Skeletal muscle tissue (tissue), 4 donors: Measurements from ENCODE around the gene BIN2. TPM values are rescaled to one million over a fixed set of nuclear protein-coding genes. Genes with fewer than 3 reads are reported as not detected.

Experiments used
- H3K27ac ChIP-seq: one replicate; pipeline ENCODE4 v1.7.0; 2013; ENCODE audit warnings: mild to moderate bottlenecking, low read depth, low read length, inconsistent platforms
- H3K27me3 ChIP-seq, 3 donors: one replicate each; pipeline ENCODE4 v1.7.0; 2013; ENCODE audit warnings: low read length in 3 of 3; ENCODE audit not compliant: control insufficient read depth in 3 of 3, insufficient read depth in 3 of 3
- H3K36me3 ChIP-seq, 3 donors: one replicate each; pipeline ENCODE4 v1.7.0; 2013; ENCODE audit warnings: low read length in 3 of 3; ENCODE audit not compliant: control insufficient read depth in 3 of 3, insufficient read depth in 3 of 3
- H3K4me1 ChIP-seq, 3 donors: one replicate each; pipeline ENCODE4 v1.7.0; 2013; ENCODE audit warnings: low read length in 3 of 3, mild to moderate bottlenecking in 3 of 3; ENCODE audit not compliant: control insufficient read depth in 3 of 3, insufficient read depth in 3 of 3
- H3K4me3 ChIP-seq, 3 donors: one replicate each; pipeline ENCODE4 v1.7.0; 2013; ENCODE audit warnings: low read length in 3 of 3
- H3K9ac ChIP-seq, 3 donors: one replicate each; pipeline ENCODE4 v1.7.0; 2013; ENCODE audit warnings: low read length in 3 of 3, mild to moderate bottlenecking in 3 of 3, moderate library complexity in 2 of 3, low read depth in 1 of 3
- H3K9me3 ChIP-seq, 3 donors: one replicate each; pipeline ENCODE4 v1.7.0; 2013; ENCODE audit warnings: low read length in 3 of 3; ENCODE audit not compliant: control insufficient read depth in 3 of 3
- total RNA-seq: library from RNA; depleted of rRNA; stranded (reverse); fragments of >200 nt; gene quantifications from one replicate; pipeline ENCODE4 v1.2.3, GENCODE V29; 2014
- donor health status: Osteomylitis.

BIN2 gene
- total RNA-seq, 1 donor from 2014 or later: 3.1 TPM

DNA sequence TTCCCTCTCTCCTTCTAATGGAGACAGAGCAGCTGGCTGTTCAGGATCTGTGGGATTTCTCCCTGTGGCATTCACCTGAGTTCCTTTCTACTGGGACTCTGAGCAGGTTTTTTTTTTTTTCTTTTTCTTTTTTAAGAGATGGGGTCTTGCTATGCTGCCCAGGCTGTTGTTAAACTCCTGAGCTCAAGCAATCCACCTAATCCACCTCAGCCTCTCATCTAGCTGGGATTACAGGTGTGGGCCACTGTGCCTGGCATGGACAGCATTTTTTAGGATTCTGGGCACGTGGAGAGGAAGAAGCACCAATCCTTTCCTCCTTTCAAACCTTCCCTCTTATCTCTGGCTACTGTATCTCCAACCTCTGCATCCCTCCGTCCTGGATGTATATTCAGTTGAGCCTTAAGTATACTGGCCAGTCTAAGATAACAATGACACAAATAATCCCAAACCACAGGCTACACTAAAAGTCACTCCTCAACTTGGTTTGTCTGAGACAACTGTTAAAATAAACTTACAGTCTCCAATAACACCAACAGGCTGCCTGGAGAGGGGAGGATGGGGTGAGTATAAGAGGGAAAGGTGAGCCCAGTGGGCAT, 38.9 kb upstream of the BIN2 start:
- no peaks in the 10 kb centered on the region for H3K9me3 ChIP-seq
- peaks cover 0 to 3% (median 0%) of the 10 kb centered on the region in 3 donors for H3K27me3 ChIP-seq
- H3K9ac ChIP-seq: no peak overlapping the region
- H3K36me3 ChIP-seq: no peaks in the 10 kb centered on the region
- no peak overlapping the region for H3K4me3 ChIP-seq
- H3K4me1 ChIP-seq: no peaks in the 10 kb centered on the region
- H3K27ac ChIP-seq: no peak overlapping the region

DNA sequence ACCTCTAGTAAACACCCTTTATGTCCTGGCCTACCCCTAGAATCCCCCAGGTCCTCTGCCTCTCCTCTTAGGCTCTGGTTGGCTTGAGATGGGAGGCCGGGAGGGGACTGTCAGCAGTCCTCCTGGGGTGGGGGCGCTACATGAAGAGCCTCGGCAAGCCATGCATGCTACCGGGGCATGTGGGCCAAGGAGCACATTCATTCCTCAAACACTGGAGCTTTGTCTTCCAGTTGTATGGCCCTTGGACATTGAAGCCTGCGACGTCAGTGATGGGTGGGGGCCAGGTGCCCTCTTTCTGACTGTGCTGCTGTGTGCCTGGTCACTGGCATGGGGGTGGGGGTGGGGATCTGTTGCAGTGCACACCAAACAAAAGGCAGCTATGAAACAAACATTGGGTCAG, 38.3 kb upstream of the BIN2 start:
- H3K36me3 ChIP-seq: no peaks in the 10 kb centered on the region
- no peak overlapping the region for H3K27ac ChIP-seq
- no peak overlapping the region for H3K9ac ChIP-seq
- peaks cover 0 to 3% (median 0%) of the 10 kb centered on the region in 3 donors for H3K27me3 ChIP-seq
- H3K4me1 ChIP-seq: no peaks in the 10 kb centered on the region
- H3K4me3 ChIP-seq: no peak overlapping the region
- no peaks in the 10 kb centered on the region for H3K9me3 ChIP-seq

DNA sequence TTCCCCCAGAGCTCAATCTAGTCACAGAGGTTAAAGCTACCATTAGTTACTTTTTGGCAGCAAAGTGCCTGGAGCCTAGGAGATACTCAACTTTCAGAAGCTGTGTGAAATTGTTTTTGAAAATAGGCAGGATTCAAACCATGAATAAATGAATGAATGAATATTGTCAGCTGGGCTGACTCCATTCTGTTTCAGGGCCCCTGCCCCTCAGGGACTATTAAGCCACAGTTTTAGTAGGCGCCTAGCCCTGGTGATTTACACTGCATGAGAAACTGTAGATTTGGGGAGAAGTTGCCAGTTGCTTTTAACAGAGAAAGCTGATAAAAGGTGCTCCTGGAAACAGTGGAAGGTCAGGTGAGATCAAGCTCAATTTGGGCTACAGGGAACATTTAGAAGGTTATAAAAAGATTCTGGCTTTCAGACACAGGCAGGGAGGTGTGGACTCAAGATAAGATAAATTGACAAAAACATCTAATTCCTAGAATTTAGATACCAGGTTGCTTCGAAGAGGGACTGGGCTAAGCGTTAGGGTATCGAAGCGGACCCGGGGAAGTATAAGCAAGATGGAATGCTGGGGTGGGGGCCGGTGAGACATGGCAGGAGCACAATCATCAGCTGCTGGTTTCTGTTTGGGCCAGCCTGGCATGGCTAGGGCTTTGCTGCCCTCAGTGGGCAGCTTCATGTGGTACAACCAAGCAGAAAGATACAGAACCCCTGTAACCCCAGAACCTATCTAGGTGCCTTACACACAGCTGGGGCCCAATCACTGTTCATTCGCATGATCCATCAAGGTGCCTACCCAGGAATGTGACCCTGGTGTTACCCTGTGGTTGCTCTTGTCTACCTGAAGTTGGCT, 37.4 kb upstream of the BIN2 start:
- H3K27ac ChIP-seq: no peak overlapping the region
- H3K9ac ChIP-seq: no peak overlapping the region
- no peak overlapping the region for H3K4me3 ChIP-seq
- peaks cover 0 to 3% (median 2%) of the 10 kb centered on the region in 3 donors for H3K27me3 ChIP-seq
- no peaks in the 10 kb centered on the region for H3K9me3 ChIP-seq
- H3K36me3 ChIP-seq: no peaks in the 10 kb centered on the region
- H3K4me1 ChIP-seq: no peaks in the 10 kb centered on the region

DNA sequence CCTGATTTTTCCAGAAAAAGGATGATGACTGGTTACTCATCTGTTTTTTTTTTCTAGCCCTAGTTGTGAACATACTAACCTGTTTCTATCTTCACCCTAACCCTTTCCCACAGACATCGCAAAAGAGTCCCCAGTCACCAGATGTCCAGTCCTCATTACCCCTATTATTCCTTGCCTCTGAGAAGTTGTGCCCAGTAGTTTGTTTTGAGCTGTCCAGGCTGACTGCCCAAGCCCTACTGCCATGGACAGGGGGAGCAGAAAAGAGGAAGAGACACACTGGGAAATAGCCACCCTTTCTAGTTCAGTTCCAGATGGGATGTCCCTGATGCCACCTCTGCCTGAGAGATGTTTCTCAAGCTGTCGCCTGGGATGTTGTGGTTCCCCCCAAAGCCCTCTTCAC, 36.3 kb upstream of the BIN2 start:
- Histone ChIP-seq H3K27ac (no peak overlapping the region), H3K27me3 (peaks cover 0 to 3% (median 2%) of the 10 kb centered on the region in 3 donors), H3K36me3 (no peaks in the 10 kb centered on the region), H3K4me1 (no peaks in the 10 kb centered on the region), H3K4me3 (no peak overlapping the region), H3K9ac (no peak overlapping the region), H3K9me3 (no peaks in the 10 kb centered on the region)

DNA sequence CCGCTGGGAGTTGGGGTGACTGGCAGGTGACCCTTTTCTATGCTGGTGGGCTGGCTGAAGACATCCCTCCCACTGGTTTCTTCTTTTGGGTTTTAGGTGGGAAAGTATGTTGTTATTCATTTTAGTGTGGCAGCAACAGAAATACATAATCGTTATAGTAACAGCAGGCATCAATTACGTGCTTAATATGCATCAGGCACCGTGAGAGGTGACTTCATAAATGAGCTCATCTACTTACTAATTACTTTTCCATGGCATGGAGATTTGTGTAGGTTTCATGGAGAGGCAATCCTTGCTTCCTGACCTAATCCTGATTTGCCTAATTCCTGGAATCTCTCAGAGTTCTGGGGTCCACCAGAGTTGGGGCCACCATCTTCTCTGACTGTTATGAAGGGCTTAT, 35.9 kb upstream of the BIN2 start:
- no peak overlapping the region for H3K27ac ChIP-seq
- H3K9ac ChIP-seq: no peak overlapping the region
- peaks cover 0 to 3% (median 2%) of the 10 kb centered on the region in 3 donors for H3K27me3 ChIP-seq
- H3K4me1 ChIP-seq: no peaks in the 10 kb centered on the region
- no peaks in the 10 kb centered on the region for H3K36me3 ChIP-seq
- no peaks in the 10 kb centered on the region for H3K9me3 ChIP-seq
- no peak overlapping the region for H3K4me3 ChIP-seq

DNA sequence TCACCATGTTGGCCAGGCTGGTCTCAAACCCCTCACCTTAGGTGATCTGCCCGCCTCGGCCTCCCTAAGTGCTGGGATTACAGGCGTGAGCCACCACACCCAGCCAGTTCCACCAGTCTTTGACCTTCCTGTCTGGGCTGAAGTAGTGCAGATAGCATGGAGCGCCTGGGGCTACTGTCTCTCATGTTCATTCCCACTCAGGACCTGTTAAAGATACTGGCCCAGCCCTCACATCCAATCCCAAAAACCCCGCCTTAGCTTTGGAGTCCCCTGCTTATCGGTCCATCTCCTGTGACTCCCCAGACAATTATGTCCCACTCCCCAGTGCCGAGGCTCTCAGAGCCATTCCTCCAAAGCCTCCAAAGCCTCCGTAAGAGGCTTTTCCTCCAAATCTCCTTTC, 34.5 kb upstream of the BIN2 start:
- H3K4me3 ChIP-seq: no peak overlapping the region
- H3K36me3 ChIP-seq: no peaks in the 10 kb centered on the region

DNA sequence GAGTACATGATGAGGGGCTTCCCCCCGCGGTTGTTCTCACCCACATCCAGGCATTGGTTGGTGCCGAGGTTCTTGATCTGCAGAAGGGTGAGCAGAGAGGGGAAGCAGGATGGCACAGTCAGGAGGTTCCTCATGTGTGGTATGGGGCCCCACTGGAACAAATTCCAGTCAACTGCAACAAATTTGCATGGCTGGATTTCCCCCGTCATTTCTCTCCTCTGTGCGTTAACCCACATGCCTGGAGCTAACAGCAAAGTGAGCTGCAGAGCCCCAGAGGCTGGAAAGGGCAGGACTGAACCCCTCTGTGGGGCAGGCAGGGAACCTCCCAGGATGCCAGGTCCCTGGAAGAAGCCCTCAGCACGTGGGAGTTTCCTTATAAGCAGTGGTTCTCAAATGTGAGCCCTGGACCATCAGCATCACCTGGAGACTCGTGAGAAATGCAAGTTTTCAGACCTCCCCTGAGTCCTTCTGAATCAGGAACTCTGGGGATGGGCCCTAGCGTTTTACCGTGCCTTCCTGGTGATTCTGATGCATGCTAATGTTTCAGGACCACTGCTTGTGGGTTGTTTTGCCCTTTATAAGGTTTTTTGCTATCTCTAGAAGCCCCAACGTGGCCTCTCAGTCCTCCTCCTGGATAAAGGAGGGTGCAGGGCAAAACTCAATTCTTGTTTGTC, 33.5 kb upstream of the BIN2 start:
- Histone ChIP-seq H3K27ac (no peak overlapping the region), H3K4me3 (no peak overlapping the region), H3K9ac (no peak overlapping the region), H3K36me3 (no peaks in the 10 kb centered on the region), H3K4me1 (no peaks in the 10 kb centered on the region), H3K27me3 (peaks cover 0 to 3% (median 2%) of the 10 kb centered on the region in 3 donors), H3K9me3 (no peaks in the 10 kb centered on the region)

More for the DNA sequence above, 34.5 kb upstream of the BIN2 start:
- Histone ChIP-seq H3K9ac (no peak overlapping the region), H3K27me3 (peaks cover 0 to 3% (median 2%) of the 10 kb centered on the region in 3 donors), H3K4me1 (no peaks in the 10 kb centered on the region), H3K9me3 (no peaks in the 10 kb centered on the region), H3K27ac (no peak overlapping the region)

DNA sequence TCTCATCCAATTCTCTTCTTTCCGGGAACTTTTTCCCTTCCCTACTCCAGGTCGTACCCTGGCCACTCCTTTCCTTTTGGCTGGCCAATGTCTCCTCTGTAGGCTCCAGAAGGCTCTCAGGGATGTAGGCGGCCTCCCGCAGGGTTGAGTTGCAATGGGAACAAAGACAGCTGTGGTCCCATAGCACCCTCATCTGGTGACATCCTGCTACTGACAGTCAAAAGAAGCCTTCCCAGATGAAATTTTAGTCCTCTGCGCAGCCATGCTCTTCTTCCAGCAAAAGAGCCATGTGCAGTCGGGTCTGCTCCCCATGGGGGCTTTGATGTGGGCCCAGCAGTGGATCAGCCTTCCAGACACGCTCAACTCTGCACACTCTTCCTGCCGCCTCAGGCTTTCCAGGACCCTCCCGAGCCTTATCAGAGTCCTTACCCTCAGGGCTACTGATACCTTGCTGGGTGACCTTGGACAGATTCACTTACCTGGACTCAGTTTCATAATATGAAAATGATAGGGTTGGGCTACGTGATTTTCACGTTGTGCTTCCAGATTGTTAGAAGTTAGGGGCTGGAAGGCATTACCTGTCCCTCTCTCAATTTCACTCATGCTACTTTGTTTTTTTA, 28.0 kb upstream of the BIN2 start:
- Histone ChIP-seq H3K4me3 (no peak overlapping the region), H3K4me1 (no peaks in the 10 kb centered on the region), H3K9ac (no peak overlapping the region), H3K27ac (no peak overlapping the region), H3K9me3 (no peaks in the 10 kb centered on the region), H3K27me3 (peaks cover 0 to under 1% (median 0%) of the 10 kb centered on the region in 3 donors), H3K36me3 (no peaks in the 10 kb centered on the region)

DNA sequence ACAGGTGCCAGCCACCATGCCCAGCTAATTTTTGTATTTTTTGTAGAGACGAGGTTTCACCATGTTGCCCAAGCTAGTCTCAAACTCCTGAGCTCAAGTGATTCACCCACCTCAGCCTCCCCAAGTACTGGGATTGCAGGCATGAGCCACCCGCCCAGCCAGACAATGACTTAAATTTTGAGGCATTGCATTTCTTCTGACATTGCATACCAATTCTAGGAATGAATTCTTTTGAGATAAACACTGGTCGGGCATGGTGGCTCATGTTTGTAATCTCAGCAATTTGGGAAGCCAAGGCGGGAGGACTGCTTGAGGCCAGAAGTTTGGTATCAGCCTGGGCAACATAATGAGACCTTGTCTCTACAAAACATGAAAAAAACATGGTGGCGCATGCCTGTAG, 25.1 kb upstream of the BIN2 start:
- no peak overlapping the region for H3K4me3 ChIP-seq
- H3K9me3 ChIP-seq: no peaks in the 10 kb centered on the region
- no peaks in the 10 kb centered on the region for H3K27me3 ChIP-seq
- no peak overlapping the region for H3K27ac ChIP-seq
- H3K36me3 ChIP-seq: no peaks in the 10 kb centered on the region
- H3K9ac ChIP-seq: no peak overlapping the region
- no peaks in the 10 kb centered on the region for H3K4me1 ChIP-seq
